IMR-90 (cell line): ENCODE measurements around the gene ZNF212. TPM values are rescaled to one million over a fixed set of nuclear protein-coding genes. Genes with fewer than 3 reads are reported as not detected.
"Not testable (repeated sequence)": the region's sequence is repeated elsewhere in the genome, so short reads cannot be mapped to it uniquely, and the experiment has no call there.

Source experiments
- ATAC-seq: fragments of 200-7000 bp; cut with Tn5 transposase; 2 replicates; pipeline ENCODE4 v1.9.1; 2020; ENCODE audit warnings: low read depth, mild to moderate bottlenecking, moderate library complexity
- BruUV-seq: library from RNA; stranded (reverse); fragments of 400-500 nt; replicated peaks from 2 replicates; lab custom pipeline; 2021; lab: Mats Ljungman, UMichigan
- CTCF ChIA-PET: fragments of 300-600 bp; formaldehyde crosslinking; extraction: SDS; loops from one replicate; lab custom pipeline; 2021; ENCODE audit warnings: antibody characterized with exemption; lab: Yijun Ruan, JAX
- POLR2A ChIA-PET: fragments of 300-600 bp; sonication (Branson Sonifier 250); formaldehyde crosslinking; loops from one replicate; lab custom pipeline; 2022; ENCODE audit warnings: antibody characterized with exemption; ENCODE audit not compliant: unreplicated experiment; lab: Charles Lee
- DNase-seq: peaks from one replicate; pipeline ENCODE4 v3.0.0; 2013
- H2AFZ ChIP-seq: replicated peaks from 2 replicates; pipeline ENCODE3; 2013; ENCODE audit warnings: low read length, mild to moderate bottlenecking; ENCODE audit not compliant: poor library complexity
- H2AK5ac ChIP-seq: 2 replicates; pipeline ENCODE4 v1.6.1; 2013; ENCODE audit warnings: low read depth, low read length, inconsistent platforms
- H2AK9ac ChIP-seq: replicated peaks from 2 replicates; pipeline ENCODE3; 2013; ENCODE audit warnings: mild to moderate bottlenecking, low read depth, low read length, moderate library complexity; ENCODE audit not compliant: poor library complexity
- H2BK120ac ChIP-seq: 2 replicates; pipeline ENCODE4 v1.6.1; 2013; ENCODE audit warnings: low read depth, low read length, inconsistent platforms
- H2BK15ac ChIP-seq: 3 replicates; pipeline ENCODE4 v1.6.1; 2013; ENCODE audit warnings: low read depth, low read length, inconsistent platforms
- H2BK20ac ChIP-seq: 2 replicates; pipeline ENCODE4 v1.6.1; 2013; ENCODE audit warnings: low read depth, mild to moderate bottlenecking, inconsistent platforms, low read length, moderate library complexity
- H2BK5ac ChIP-seq: 2 replicates; pipeline ENCODE4 v1.6.1; 2013; ENCODE audit warnings: mild to moderate bottlenecking, low read depth, low read length, inconsistent platforms; ENCODE audit not compliant: poor library complexity, severe bottlenecking
- H3K14ac ChIP-seq: replicated peaks from 2 replicates; pipeline ENCODE4 v1.6.1; 2013; ENCODE audit warnings: low read depth, low read length, inconsistent platforms
- H3K18ac ChIP-seq: 2 replicates; pipeline ENCODE4 v1.6.1; 2013; ENCODE audit warnings: low read depth, low read length, control low read depth
- H3K23ac ChIP-seq: 2 replicates; pipeline ENCODE4 v1.6.1; 2013; ENCODE audit warnings: low read depth, low read length, inconsistent platforms
- H3K27ac ChIP-seq: 2 replicates; pipeline ENCODE4 v1.5.1; 2013; ENCODE audit warnings: mild to moderate bottlenecking, control low read depth, low read length; ENCODE audit not compliant: insufficient read depth
- H3K27me3 ChIP-seq: 2 replicates; pipeline ENCODE4 v1.6.1; 2013; ENCODE audit warnings: low read length; ENCODE audit not compliant: control insufficient read depth, insufficient read depth
- H3K36me3 ChIP-seq: 2 replicates; pipeline ENCODE4 v1.6.1; 2013; ENCODE audit warnings: low read length, mixed read lengths; ENCODE audit not compliant: control insufficient read depth, insufficient read depth
- H3K4ac ChIP-seq: 2 replicates; pipeline ENCODE4 v1.6.1; 2013; ENCODE audit warnings: low read depth, low read length, inconsistent platforms
- H3K4me1 ChIP-seq: 2 replicates; pipeline ENCODE4 v1.6.1; 2013; ENCODE audit warnings: low read length, mixed read lengths; ENCODE audit not compliant: control insufficient read depth, insufficient read depth
- H3K4me2 ChIP-seq: 2 replicates; pipeline ENCODE4 v1.6.1; 2013; ENCODE audit warnings: low read depth, mild to moderate bottlenecking, control low read depth, low read length, moderate library complexity
- H3K4me3 ChIP-seq: 2 replicates; pipeline ENCODE4 v1.5.1; 2013; ENCODE audit warnings: low read depth, mild to moderate bottlenecking, control low read depth, low read length, moderate library complexity; ENCODE audit not compliant: insufficient read depth
- H3K56ac ChIP-seq: 2 replicates; pipeline ENCODE4 v1.6.1; 2013; ENCODE audit warnings: low read length, inconsistent platforms; ENCODE audit not compliant: insufficient read depth; ENCODE audit errors: extremely low read depth
- H3K79me1 ChIP-seq, 2 experiments: 2 replicates each; pipeline ENCODE4 v1.6.1; 2013; ENCODE audit warnings: low read length in 2 of 2, inconsistent platforms in 1 of 2, low read depth in 1 of 2
- H3K9ac ChIP-seq: 2 replicates; pipeline ENCODE4 v1.6.1; 2013; ENCODE audit warnings: low read depth, low read length, control low read depth
- H3K9me1 ChIP-seq: 2 replicates; pipeline ENCODE4 v1.6.1; 2013; ENCODE audit warnings: low read length, inconsistent platforms; ENCODE audit not compliant: insufficient read depth
- H3K9me3 ChIP-seq: 2 replicates; pipeline ENCODE4 v1.6.1; 2013; ENCODE audit warnings: low read length; ENCODE audit not compliant: control insufficient read depth, insufficient read depth
- H4K20me1 ChIP-seq: 2 replicates; pipeline ENCODE4 v1.6.1; 2013; ENCODE audit warnings: low read length, inconsistent platforms; ENCODE audit not compliant: insufficient read depth
- H4K5ac ChIP-seq: 2 replicates; pipeline ENCODE4 v1.6.1; 2013; ENCODE audit warnings: mild to moderate bottlenecking, low read depth, low read length, control low read depth
- H4K8ac ChIP-seq, 2 experiments: 2 replicates each; pipeline ENCODE4 v1.6.1; 2013; ENCODE audit warnings: low read depth in 2 of 2, low read length in 2 of 2, control low read depth in 1 of 2, inconsistent platforms in 1 of 2
- H4K91ac ChIP-seq: 2 replicates; pipeline ENCODE4 v1.6.1; 2013; ENCODE audit warnings: low read depth, low read length, inconsistent platforms; ENCODE audit not compliant: insufficient read depth
- BHLHE40 ChIP-seq: fragments of 150-350 bp; IDR thresholded peaks from 2 replicates; pipeline ENCODE4 v1.6.1; 2016; ENCODE audit warnings: mild to moderate bottlenecking, low read depth, low read length
- MXI1 ChIP-seq: IDR thresholded peaks from 2 replicates; pipeline ENCODE4 v1.6.1; 2012; ENCODE audit warnings: low read depth, mild to moderate bottlenecking, low read length, moderate library complexity, borderline replicate concordance
- NFE2L2 ChIP-seq: fragments of 150-350 bp; IDR thresholded peaks from 2 replicates; pipeline ENCODE4 v1.6.1; 2016; ENCODE audit warnings: low read depth, mild to moderate bottlenecking, low read length
- POLR2A ChIP-seq: IDR thresholded peaks from 2 replicates; pipeline ENCODE4 v1.6.1; 2012; ENCODE audit warnings: mild to moderate bottlenecking, low read depth, low read length
- SMC3 ChIP-seq: fragments of 150-350 bp; IDR thresholded peaks from 2 replicates; pipeline ENCODE4 v1.6.1; 2016; ENCODE audit warnings: low read depth, mild to moderate bottlenecking, antibody characterized with exemption, low read length, moderate library complexity
- WGBS, 2 experiments: methylation state at CpG; one replicate each; pipeline versions ENCODE4 v1.1.5 to v1.1.7; 2013; ENCODE audit warnings: missing lambda C conversion rate in 2 of 2; ENCODE audit not compliant: insufficient read length in 1 of 2; ENCODE audit errors: extremely low coverage in 2 of 2; 5-methylcytosine and 5-hydroxymethylcytosine counted together
- dilution Hi-C: fragments of 300-500 bp; cut with HindIII; formaldehyde crosslinking; loops from one replicate; pipeline ENCODE4 v1.14.3; 2018; ENCODE audit warnings: low sequenced_read_pairs; ENCODE audit not compliant: unreplicated experiment
- in situ Hi-C: fragments of 300-500 bp; cut with MboI; formaldehyde crosslinking; loops from 3 replicates; pipeline ENCODE4 v1.14.3; 2019; ENCODE audit warnings: low sequenced_read_pairs, inconsistent platforms, mixed read lengths
- intact Hi-C: fragments of 100-400 bp; cut with micrococcal nuclease; formaldehyde crosslinking; loops from 2 replicates; pipeline ENCODE4 v1.10.0; 2022
- polyA plus RNA-seq, 3 experiments: library from polyadenylated mRNA; depleted of rRNA; stranded (reverse); fragments of >200 nt; gene quantifications; 2 replicates each; pipeline ENCODE4 v1.2.3, GENCODE V29; 2012; ENCODE audit warnings: low replicate concordance in 1 of 3
- total RNA-seq: library from RNA; depleted of rRNA; stranded (reverse); fragments of >200 nt; gene quantifications from 2 replicates; pipeline ENCODE4 v1.2.3, GENCODE V29; 2012

Gene ZNF212
- total and polyA plus RNA-seq, 2 of the 4 experiments (the other 2 are of a cell fraction): 3.8 to 5.1 TPM

DNA sequence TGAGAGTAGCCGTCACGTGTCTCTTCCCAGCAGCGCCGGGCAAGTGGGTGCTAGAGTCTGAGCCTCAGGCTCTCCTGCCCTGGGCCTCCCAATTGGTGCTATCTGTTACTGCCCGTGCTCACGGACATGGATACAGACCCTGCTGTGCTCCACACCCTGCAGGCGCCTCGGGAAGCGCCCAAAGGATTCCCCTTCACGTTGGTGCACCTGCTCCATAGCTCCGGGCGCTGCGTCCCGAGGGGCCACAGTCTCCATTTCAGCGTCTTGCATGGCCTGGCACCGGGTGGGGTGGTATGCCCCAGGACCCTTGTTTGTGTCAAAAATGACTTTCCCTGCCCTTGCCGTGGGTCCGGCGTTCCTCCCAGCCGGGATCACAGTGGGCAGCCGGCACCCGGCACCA, 13.8 kb upstream of the ZNF212 start:
- ATAC-seq (no peak), DNase-seq (no peak)
- Histone ChIP-seq H3K4me2 (no peak overlapping the region), H3K27ac (no peak overlapping the region), H4K8ac (no peak overlapping the region), H2AK5ac (no peak overlapping the region), H3K4ac (no peak overlapping the region), H3K36me3 (peaks cover 31% of the 10 kb centered on the region), H3K9me3 (no peaks in the 10 kb centered on the region), H2BK5ac (no peak overlapping the region), H2BK20ac (no peak overlapping the region), H3K4me3 (no peak overlapping the region), H3K79me1 (no peaks in the 10 kb centered on the region; a peak in 1 of 4 replicates), H4K20me1 (no peaks in the 10 kb centered on the region), H3K27me3 (no peaks in the 10 kb centered on the region), H3K9me1 (no peaks in the 10 kb centered on the region), H3K18ac (no peak overlapping the region), H3K23ac (no peak overlapping the region), H3K14ac (no peak overlapping the region), H4K91ac (no peak overlapping the region), H4K5ac (no peak overlapping the region), H2BK15ac (no peak overlapping the region), H3K9ac (no peak overlapping the region), H2AFZ (no peak overlapping the region), H2AK9ac (no peak overlapping the region), H2BK120ac (no peak overlapping the region), H3K56ac (no peak overlapping the region), H3K4me1 (no peaks in the 10 kb centered on the region)
- BruUV-seq: no TSS peak
- dilution Hi-C loops: no loop called here
- 96% methylated on average over 14 of the region's 22 CpGs; no CpG with 5 or more reads in 1 of the 2 experiments for WGBS, 2 experiments
- TF ChIP-seq POLR2A (no peak), SMC3 (no peak), NFE2L2 (no peak), MXI1 (no peak), BHLHE40 (no peak)
- intact Hi-C loops: no loop called here
- in situ Hi-C loops: no loop called here
- ChIA-PET POLR2A (no interaction called here), CTCF (no interaction called here)

DNA sequence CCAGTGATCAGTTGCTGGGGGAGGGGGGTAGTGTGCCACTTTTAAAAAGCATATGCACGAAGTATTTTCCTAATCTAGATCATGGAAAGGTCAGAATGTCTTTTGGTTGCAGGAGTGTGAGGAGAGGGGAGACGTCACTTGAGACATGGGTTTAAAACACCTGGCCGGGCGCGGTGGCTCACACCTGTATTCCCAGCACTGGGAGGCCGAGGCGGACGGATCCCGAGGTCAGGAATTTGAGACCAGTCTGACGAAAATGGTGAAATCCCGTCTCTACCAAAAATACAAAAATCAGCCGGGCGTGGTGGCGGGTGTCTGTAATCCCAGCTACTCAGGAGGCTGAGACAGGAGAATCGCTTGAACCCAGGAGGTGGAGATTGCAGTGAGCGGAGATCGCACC, 13.1 kb upstream of the ZNF212 start:
- H4K91ac ChIP-seq, H3K18ac ChIP-seq, H3K4me3 ChIP-seq, H3K79me1 ChIP-seq, H2BK120ac ChIP-seq, H3K4ac ChIP-seq, H3K9me3 ChIP-seq, H2BK5ac ChIP-seq, H3K9ac ChIP-seq, BruUV-seq, H3K27ac ChIP-seq, H4K20me1 ChIP-seq, DNase-seq, dilution Hi-C loops, H2AK5ac ChIP-seq, H3K23ac ChIP-seq, H3K4me2 ChIP-seq, intact Hi-C loops, ATAC-seq, H2BK20ac ChIP-seq, CTCF ChIA-PET, H2BK15ac ChIP-seq, H2AFZ ChIP-seq, H4K5ac ChIP-seq, in situ Hi-C loops, H3K9me1 ChIP-seq, H4K8ac ChIP-seq, H3K14ac ChIP-seq, POLR2A ChIA-PET, H2AK9ac ChIP-seq, H3K27me3 ChIP-seq, H3K4me1 ChIP-seq, H3K56ac ChIP-seq: not testable (repeated sequence)
- 92% methylated on average over 9 of the region's 17 CpGs; no CpG with 5 or more reads in 1 of the 2 experiments for WGBS, 2 experiments
- H3K36me3 ChIP-seq: peaks cover 27% of the 10 kb centered on the region
